NCI-H526 treated with DMSO at 0.1 percent for 48 hours (cell line): ENCODE data around the gene TMC3.

Source experiments
- DNase-seq: peaks from one replicate; lab custom pipeline; 2025; lab: John Stamatoyannopoulos, UW

TMC3 gene

GRCh38 chr15:81297603-81298575, 76.1 kb downstream of the TMC3 start:
- no peak for DNase-seq

- DNase-seq: no peak
Measured at GRCh38 chr15:81297147-81297572, 76.9 kb downstream of the TMC3 start.

GRCh38 chr15:81296673-81297072, 77.3 kb downstream of the TMC3 start:
- no peak for DNase-seq

DNA sequence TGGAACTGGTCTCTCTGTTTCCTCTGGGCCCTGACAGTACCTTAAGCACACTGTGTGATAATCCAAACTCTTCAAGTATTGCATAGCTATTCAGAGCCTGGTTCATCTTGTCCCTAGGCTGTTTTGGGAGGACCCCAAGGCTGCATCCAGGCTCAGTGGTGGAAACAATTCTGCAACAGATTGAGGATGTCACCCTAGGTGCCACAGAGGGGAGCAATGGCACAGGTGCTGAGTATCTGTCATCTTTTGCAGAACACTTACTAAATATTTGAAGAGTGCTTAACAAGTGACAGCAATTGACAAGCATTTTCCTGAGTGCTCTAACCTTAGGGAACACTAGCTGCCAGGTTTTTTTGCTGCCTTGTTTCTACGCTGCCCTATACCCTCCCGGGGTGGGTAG, 77.8 kb downstream of the TMC3 start:
- no peak for DNase-seq

DNA sequence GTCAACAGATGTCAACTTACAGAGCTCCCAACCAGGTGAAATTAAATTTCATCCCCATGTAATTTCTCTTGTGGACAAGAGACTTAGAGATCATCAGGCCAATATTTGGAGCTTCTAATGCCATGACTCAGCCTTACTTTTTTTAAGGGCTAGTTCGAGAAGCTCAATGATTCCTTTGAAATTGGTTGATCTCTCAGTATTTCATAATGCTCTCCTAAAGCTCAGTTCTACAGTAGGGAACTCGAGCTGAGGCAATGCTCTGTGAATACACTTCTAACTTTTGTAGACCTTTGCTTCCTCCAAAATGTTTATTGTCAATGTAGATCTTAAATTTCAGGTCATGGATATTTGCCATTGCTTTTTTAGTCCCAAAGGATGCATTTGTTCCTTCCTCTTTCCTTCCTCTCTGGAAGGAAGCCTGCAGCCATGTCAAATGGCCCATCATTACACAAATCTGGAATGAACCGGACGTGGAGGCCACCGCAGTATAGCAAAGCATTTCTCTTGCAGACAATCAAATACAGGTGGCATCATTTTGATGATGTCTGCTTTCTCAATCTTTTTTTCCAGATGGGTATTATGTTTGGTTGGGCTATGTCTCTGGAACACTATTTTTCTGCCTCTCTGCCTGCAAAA, 78.4 kb downstream of the TMC3 start:
- DNase-seq: no peak

GRCh38 chr15:81294516-81294880, 79.5 kb downstream of the TMC3 start:
- peak; percentile 71 for DNase-seq

GRCh38 chr15:81293728-81294515, 80.1 kb downstream of the TMC3 start:
- no peak for DNase-seq

GRCh38 chr15:81292523-81293001, 81.5 kb downstream of the TMC3 start:
- no peak for DNase-seq

GRCh38 chr15:81291916-81292522, 82.0 kb downstream of the TMC3 start:
- no peak for DNase-seq

DNA sequence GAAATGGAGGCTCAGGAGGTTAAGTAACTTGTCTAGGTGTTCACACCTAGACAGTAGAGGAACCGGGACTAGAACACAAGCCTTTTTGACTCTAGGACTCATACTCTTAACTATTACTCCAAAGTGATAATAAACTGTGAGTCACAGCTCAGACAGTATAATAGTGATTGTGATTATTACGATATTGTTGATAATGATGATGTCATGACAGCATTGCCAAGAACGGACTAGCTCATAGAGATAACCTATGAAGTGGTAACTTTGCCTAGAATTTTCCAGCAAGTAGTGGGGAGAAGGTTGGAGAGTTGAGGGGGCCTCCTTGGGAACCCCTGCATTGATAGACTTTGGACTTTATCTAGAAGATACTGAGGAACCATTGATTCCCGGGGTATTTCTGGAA, 84.1 kb downstream of the TMC3 start:
- no peak for DNase-seq

GRCh38 chr15:81288616-81289015, 85.4 kb downstream of the TMC3 start:
- DNase-seq: no peak

DNA sequence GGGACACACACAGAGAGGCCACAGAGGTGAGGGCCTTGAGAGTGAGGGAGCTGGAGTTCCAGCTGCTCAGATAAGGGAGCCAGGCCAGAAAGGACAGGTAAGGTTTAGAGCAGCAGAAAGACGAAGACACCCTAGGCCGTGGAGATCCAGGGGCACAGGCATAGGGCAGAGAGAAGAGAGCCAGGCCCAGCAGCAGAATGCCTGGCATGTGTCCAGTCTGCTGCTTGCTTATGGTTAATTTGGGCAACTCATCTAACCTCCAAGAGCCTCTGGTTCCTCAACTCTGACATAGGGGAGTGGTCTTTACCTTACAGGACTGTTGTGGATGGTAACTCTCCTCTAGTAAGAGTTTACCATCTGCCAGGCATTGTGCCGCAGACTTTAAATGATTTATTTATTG, 86.0 kb downstream of the TMC3 start:
- DNase-seq: no peak

DNA sequence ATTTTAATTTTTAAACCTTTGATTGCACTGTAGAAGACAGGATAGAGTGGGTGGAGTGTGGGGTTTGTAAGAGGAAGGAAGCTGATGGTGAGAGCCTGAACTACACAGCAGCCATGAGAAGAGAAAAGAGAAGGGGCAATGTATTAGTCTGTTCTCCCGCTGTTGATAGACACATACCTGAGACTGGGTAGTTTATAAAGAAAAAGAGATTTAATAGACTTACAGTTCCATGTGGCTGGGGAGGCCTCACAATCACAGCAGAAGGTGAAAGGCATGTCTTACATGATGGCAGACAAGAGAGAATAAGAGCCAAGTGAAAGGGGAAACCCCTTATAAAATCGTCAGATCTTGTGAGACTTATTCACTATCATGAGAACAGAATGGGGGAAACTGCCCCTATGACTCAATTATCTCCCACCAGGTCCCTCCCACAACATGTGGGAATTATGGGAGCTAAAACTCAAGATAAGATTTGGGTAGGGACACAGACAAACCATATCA, 87.3 kb downstream of the TMC3 start:
- DNase-seq: no peak

DNA sequence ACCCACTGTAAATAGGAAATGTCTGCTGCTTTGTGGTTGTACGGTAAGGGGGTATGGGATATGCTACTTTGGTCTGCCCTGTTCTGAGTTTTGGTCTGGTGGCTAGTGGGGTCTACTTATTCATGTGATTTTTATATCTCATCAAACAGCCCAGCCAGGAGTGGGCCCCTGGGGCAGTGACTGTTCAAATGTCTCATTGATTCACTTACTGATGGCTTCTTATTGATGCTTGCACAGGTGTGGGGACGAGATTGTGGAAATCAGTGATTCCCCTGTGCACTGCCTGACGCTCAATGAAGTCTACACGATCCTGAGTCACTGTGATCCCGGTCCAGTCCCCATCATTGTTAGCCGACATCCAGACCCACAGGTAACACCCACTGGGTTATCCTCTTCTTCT, 88.6 kb downstream of the TMC3 start:
- no peak for DNase-seq

- no peak for DNase-seq
Measured at GRCh38 chr15:81284256-81285031, 89.6 kb downstream of the TMC3 start.

DNA sequence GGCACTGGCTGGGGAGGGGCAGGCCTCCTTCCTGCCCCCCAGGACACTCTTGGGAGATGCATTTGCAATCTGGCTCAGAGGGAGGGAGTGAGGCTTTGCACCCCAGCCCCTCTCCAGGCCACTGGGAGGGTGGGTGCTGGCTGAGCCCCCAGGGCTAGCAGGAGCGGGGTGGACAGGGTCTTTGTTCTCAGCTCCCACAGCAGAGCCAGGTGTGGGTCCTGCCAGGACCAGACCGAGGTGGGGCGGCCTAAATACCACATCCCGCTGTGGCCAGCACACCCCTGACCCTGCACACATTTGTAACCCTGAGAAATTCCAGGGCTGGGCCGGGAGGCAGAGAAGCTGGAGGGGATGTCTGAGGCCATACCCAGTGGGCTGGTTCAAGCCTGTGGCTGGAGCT, 91.1 kb downstream of the TMC3 start:
- no peak for DNase-seq

DNA sequence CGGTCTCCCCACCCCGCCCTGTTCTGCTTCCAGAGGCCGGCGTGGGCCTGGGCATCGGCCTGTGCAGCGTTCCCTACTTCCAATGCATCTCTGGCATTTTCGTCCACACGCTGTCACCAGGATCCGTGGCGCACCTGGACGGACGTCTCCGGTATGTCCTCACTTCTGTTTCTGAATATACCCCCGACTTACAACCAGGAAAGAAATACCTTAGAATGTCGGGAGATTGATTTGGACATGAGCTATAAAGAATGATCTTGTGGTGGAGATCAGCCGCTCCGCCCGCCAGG, 91.5 kb downstream of the TMC3 start:
- DNase-seq: no peak

DNA sequence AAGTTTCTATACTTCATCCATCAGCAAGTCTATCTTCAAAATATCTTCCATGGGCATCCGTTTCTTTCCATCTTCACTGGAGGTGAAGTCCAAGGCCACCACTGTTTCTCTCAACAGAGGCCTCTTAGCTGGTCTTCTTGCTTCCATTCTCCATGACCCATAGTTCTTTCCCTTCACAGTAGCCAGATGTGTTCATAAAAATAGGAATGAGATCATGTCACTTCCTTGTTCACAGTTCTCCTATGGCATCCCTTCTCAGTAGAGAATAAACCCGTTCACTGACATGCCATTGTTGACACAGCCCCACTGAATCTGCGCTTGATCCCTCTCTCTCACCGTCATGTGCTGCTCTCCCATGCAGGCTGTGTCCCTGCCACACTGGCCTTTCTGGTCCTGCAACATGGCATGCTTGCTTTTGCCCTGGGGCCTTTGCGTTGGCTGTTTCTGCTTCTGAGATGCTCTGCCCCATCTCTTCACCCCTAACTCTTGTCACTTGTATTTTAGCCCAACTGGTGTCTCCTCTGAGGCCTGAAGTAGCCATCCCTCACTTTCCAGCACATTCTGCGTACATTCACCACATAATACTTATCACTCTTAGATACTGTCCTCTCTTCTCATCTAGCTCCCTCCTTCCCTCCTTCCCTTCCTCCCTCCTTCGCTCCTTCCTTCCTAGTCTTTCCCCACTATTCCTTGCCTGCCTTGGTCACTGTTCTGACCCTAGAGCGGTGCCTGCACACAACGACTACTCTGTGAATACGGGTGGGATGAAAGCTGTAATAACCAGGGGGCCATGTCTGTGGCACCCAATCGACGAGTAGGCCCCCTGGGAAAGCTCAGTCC, 92.0 kb downstream of the TMC3 start:
- DNase-seq: no peak

DNA sequence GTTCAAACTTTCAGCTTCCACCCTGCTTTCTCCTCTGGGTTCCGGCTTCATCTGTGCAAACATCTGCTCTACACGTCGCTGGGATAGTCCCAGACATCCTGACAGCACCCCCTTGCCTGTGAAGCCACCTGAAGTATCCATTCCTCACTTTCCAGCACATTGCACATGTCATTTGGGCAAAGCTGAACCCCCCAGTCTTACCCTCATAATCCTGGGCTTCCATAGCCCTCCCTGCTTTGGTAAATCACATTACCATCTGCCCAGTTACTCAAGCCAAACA, 92.6 kb downstream of the TMC3 start:
- DNase-seq: no peak
